Chondrocyte (in vitro differentiated cells): ENCODE measurements around the gene ARMC7. TPM values are rescaled to one million over a fixed set of nuclear protein-coding genes. Genes with fewer than 3 reads are reported as not detected.

Source experiments
- DNase-seq: peaks from one replicate; pipeline ENCODE4 v3.0.0; 2021; ENCODE audit warnings: mixed read lengths, low spot score
- H3K27ac Mint-ChIP-seq: one replicate; pipeline ENCODE4 v1.8.0; 2021; ENCODE audit warnings: mild to moderate bottlenecking, moderate library complexity, mixed read lengths; ENCODE audit not compliant: unreplicated experiment
- H3K27me3 Mint-ChIP-seq: 2 replicates; pipeline ENCODE4 v1.8.0; 2021; ENCODE audit warnings: low read depth, mixed read lengths
- H3K36me3 Mint-ChIP-seq: 2 replicates; pipeline ENCODE4 v1.8.0; 2021; ENCODE audit warnings: low read depth, mixed read lengths
- H3K4me1 Mint-ChIP-seq: 2 replicates; pipeline ENCODE4 v1.8.0; 2021; ENCODE audit warnings: low read depth, mild to moderate bottlenecking, mixed read lengths
- H3K4me3 Mint-ChIP-seq: one replicate; pipeline ENCODE4 v1.8.0; 2021; ENCODE audit warnings: mild to moderate bottlenecking, moderate library complexity, mixed read lengths; ENCODE audit not compliant: unreplicated experiment
- H3K9me3 Mint-ChIP-seq: 2 replicates; pipeline ENCODE4 v1.8.0; 2021; ENCODE audit warnings: low read depth, mixed read lengths
- CTCF ChIP-seq: fragments of 200-600 bp; sonication (generic); IDR thresholded peaks from 2 replicates; pipeline ENCODE4 v1.5.0; 2021; ENCODE audit warnings: antibody characterized with exemption, mild to moderate bottlenecking, moderate library complexity
- total RNA-seq: library from RNA; stranded (reverse); gene quantifications from 3 replicates; pipeline ENCODE4 v1.2.1, GENCODE V29; 2021

The ARMC7 gene
- total RNA-seq, 1 donor from 2014 or later, result 10.8 TPM

- no peaks in the 10 kb centered on the region for H3K9me3 Mint-ChIP-seq
- DNase-seq, result no peak
- no peak overlapping the region for H3K4me3 Mint-ChIP-seq
- TF ChIP-seq CTCF, result no peak
- peaks cover 3% of the 10 kb centered on the region for H3K36me3 Mint-ChIP-seq
- no peaks in the 10 kb centered on the region for H3K27me3 Mint-ChIP-seq
- H3K4me1 Mint-ChIP-seq, result peaks cover 8% of the 10 kb centered on the region
- no peak overlapping the region for H3K27ac Mint-ChIP-seq
Measured at GRCh38 chr17:75098861-75099260, 10.9 kb upstream of the ARMC7 start.

GRCh38 chr17:75099881-75100595 lies 9.7 kb upstream of the ARMC7 start:
- no peaks in the 10 kb centered on the region for H3K27me3 Mint-ChIP-seq
- H3K36me3 Mint-ChIP-seq, result peaks cover 3% of the 10 kb centered on the region
- H3K4me3 Mint-ChIP-seq, result no peak overlapping the region
- no peak overlapping the region for H3K27ac Mint-ChIP-seq
- H3K4me1 Mint-ChIP-seq, result peaks cover 8% of the 10 kb centered on the region
- TF ChIP-seq CTCF, result no peak
- no peaks in the 10 kb centered on the region for H3K9me3 Mint-ChIP-seq
- DNase-seq, result no peak

- no peak for TF ChIP-seq CTCF
- Mint-ChIP-seq H3K36me3 (peaks cover 3% of the 10 kb centered on the region), H3K4me1 (no peaks in the 10 kb centered on the region), H3K9me3 (no peaks in the 10 kb centered on the region), H3K27me3 (no peaks in the 10 kb centered on the region), H3K4me3 (no peak overlapping the region), H3K27ac (no peak overlapping the region)
- no peak for DNase-seq
Measured at GRCh38 chr17:75102385-75102821, 7.4 kb upstream of the ARMC7 start.

- DNase-seq, result no peak
- TF ChIP-seq CTCF, result no peak
- H3K4me3 Mint-ChIP-seq, result no peak overlapping the region
- no peaks in the 10 kb centered on the region for H3K36me3 Mint-ChIP-seq
- no peak overlapping the region for H3K27ac Mint-ChIP-seq
- H3K9me3 Mint-ChIP-seq, result no peaks in the 10 kb centered on the region
- H3K27me3 Mint-ChIP-seq, result no peaks in the 10 kb centered on the region
- peaks cover 2% of the 10 kb centered on the region for H3K4me1 Mint-ChIP-seq
Measured at GRCh38 chr17:75103601-75104554, 5.9 kb upstream of the ARMC7 start.
